ENCODE results near the gene TANGO2. TPM values are rescaled to one million over a fixed set of nuclear protein-coding genes. Genes with fewer than 3 reads are reported as not detected.

TANGO2 gene
- total and polyA plus RNA-seq, 9 of the 15 experiments (the other 6 are each of a cell fraction or from before 2014, with no cell fraction given), result 15.5 to 94.9 (median 70.1) TPM

DNA sequence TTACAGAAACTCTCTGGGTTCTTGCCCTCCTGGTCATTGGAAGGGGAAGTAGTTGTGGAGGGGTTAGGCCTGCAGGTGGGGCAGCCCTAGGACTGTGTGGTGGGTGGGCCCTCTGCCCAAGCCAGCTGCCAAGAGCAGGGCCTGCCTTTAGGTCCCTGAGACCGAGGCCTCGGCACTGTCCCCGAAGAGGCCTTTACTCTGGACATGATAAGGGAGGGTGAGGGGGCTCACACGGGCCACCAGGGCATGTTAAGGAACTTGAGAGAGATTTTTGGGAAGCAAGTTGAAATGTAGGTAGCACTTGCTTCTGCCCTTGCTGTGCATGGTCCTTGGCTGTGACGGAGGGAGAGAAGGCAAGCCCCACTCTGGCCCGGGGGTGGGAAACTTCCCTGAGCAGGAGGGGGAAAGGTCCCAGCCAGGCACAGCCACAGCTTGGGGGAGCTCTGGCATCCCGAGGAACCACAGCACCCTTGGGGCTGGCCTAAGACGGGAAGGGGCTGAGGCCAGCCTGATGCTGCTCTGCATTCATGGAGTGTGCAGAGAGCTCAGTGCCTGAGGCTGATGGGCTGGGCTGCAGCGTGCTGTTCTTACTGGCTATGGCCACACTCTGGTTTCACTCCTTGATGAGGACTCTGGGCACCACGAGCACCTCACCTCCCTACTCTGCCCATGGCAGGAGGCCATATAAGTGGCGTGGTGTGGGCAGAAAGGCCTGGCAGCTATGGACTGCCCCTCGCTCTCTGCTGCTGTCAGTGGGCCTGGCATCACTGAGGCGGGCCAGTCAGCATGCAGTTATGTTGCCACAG is 87.2 kb downstream of the TANGO2 start (continued):
- TF ChIP-seq, protein P1, sequence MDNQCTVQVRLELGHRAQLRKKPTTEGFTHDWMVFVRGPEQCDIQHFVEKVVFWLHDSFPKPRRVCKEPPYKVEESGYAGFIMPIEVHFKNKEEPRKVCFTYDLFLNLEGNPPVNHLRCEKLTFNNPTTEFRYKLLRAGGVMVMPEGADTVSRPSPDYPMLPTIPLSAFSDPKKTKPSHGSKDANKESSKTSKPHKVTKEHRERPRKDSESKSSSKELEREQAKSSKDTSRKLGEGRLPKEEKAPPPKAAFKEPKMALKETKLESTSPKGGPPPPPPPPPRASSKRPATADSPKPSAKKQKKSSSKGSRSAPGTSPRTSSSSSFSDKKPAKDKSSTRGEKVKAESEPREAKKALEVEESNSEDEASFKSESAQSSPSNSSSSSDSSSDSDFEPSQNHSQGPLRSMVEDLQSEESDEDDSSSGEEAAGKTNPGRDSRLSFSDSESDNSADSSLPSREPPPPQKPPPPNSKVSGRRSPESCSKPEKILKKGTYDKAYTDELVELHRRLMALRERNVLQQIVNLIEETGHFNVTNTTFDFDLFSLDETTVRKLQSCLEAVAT (IDR thresholded peaks at IDR 0.05), result no peak
- TF ChIP-seq CHD4 (IDR thresholded peaks at IDR 0.05; ENCODE audit: insufficient read depth, insufficient replicate concordance, low read depth, low read length, poor library complexity, severe bottlenecking) (no peak), SETDB1 (IDR thresholded peaks at IDR 0.05; ENCODE audit: low read length) (no peak), ELF2 (CRISPR knock-in tag; IDR thresholded peaks at IDR 0.05) (no peak), U2AF2 (optimal IDR thresholded peaks at IDR 0.05; ENCODE audit: low read depth, low read length) (no peak), HDAC8 (tag; IDR thresholded peaks at IDR 0.05) (no peak), MEF2D (tag; conservative IDR thresholded peaks at IDR 0.05; ENCODE audit: low read depth) (no peak), YBX1 (IDR thresholded peaks at IDR 0.05) (no peak), POLR2AphosphoS2 (IDR thresholded peaks at IDR 0.05; ENCODE audit: low read length) (no peak), ZNF311 (CRISPR knock-in tag; IDR thresholded peaks at IDR 0.05) (no peak), SIRT6 (IDR thresholded peaks at IDR 0.05; ENCODE audit: low read depth, low read length) (peak; percentile 61), LARP7 (IDR thresholded peaks at IDR 0.05) (no peak), MCM3 (IDR thresholded peaks at IDR 0.05) (no peak)
- TF ChIP-seq, protein P2, sequence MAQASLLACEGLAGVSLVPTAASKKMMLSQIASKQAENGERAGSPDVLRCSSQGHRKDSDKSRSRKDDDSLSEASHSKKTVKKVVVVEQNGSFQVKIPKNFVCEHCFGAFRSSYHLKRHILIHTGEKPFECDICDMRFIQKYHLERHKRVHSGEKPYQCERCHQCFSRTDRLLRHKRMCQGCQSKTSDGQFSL (CRISPR knock-in tag; IDR thresholded peaks at IDR 0.05), result no peak
- TF ChIP-seq, protein P2 (tag; IDR thresholded peaks at IDR 0.05), result no peak
- TF ChIP-seq, protein P3, sequence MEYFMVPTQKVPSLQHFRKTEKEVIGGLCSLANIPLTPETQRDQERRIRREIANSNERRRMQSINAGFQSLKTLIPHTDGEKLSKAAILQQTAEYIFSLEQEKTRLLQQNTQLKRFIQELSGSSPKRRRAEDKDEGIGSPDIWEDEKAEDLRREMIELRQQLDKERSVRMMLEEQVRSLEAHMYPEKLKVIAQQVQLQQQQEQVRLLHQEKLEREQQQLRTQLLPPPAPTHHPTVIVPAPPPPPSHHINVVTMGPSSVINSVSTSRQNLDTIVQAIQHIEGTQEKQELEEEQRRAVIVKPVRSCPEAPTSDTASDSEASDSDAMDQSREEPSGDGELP (CRISPR knock-in tag; IDR thresholded peaks at IDR 0.05; ENCODE audit: borderline replicate concordance), result no peak
- TF ChIP-seq, protein P4, sequence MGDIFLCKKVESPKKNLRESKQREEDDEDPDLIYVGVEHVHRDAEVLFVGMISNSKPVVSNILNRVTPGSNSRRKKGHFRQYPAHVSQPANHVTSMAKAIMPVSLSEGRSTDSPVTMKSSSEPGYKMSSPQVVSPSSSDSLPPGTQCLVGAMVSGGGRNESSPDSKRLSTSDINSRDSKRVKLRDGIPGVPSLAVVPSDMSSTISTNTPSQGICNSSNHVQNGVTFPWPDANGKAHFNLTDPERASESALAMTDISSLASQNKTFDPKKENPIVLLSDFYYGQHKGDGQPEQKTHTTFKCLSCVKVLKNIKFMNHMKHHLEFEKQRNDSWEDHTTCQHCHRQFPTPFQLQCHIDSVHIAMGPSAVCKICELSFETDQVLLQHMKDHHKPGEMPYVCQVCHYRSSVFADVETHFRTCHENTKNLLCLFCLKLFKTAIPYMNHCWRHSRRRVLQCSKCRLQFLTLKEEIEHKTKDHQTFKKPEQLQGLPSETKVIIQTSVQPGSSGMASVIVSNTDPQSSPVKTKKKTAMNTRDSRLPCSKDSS (IDR thresholded peaks at IDR 0.05; ENCODE audit: low read depth, partially characterized antibody), result no peak
- TF ChIP-seq, protein P5, sequence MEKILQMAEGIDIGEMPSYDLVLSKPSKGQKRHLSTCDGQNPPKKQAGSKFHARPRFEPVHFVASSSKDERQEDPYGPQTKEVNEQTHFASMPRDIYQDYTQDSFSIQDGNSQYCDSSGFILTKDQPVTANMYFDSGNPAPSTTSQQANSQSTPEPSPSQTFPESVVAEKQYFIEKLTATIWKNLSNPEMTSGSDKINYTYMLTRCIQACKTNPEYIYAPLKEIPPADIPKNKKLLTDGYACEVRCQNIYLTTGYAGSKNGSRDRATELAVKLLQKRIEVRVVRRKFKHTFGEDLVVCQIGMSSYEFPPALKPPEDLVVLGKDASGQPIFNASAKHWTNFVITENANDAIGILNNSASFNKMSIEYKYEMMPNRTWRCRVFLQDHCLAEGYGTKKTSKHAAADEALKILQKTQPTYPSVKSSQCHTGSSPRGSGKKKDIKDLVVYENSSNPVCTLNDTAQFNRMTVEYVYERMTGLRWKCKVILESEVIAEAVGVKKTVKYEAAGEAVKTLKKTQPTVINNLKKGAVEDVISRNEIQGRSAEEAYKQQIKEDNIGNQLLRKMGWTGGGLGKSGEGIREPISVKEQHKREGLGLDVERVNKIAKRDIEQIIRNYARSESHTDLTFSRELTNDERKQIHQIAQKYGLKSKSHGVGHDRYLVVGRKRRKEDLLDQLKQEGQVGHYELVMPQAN (IDR thresholded peaks at IDR 0.05; ENCODE audit: borderline replicate concordance), result no peak
- TF ChIP-seq, protein P6, sequence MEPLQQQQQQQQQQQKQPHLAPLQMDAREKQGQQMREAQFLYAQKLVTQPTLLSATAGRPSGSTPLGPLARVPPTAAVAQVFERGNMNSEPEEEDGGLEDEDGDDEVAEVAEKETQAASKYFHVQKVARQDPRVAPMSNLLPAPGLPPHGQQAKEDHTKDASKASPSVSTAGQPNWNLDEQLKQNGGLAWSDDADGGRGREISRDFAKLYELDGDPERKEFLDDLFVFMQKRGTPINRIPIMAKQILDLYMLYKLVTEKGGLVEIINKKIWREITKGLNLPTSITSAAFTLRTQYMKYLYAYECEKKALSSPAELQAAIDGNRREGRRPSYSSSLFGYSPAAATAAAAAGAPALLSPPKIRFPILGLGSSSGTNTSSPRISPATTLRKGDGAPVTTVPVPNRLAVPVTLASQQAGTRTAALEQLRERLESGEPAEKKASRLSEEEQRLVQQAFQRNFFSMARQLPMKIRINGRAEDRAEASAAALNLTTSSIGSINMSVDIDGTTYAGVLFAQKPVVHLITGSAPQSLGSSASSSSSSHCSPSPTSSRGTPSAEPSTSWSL (CRISPR knock-in tag; IDR thresholded peaks at IDR 0.05; ENCODE audit: borderline replicate concordance), result 0 out of 2 replicates have a peak, but pooled peaks have one; percentile 75

Data from K562 (cell line).